Midbrain (tissue), 1 donor: Measurements from ENCODE around the gene PIK3R6.
A peak's percentile ranks its signal among the peaks of the same experiment; 100 is the strongest.
"Not testable (repeated sequence)": the region's sequence is repeated elsewhere in the genome, so short reads cannot be mapped to it uniquely, and the experiment has no call there.

Source experiments
- DNase-seq: peaks from one replicate; lab custom pipeline; 2025; lab: John Stamatoyannopoulos, UW

Gene PIK3R6

GRCh38 chr17:8825802-8826201, 41.7 kb downstream of the PIK3R6 start:
- DNase-seq, result no peak

- DNase-seq, result no peak
These were observed 44.2 kb downstream of the PIK3R6 start for GRCh38 chr17:8823279-8823678.

DNA sequence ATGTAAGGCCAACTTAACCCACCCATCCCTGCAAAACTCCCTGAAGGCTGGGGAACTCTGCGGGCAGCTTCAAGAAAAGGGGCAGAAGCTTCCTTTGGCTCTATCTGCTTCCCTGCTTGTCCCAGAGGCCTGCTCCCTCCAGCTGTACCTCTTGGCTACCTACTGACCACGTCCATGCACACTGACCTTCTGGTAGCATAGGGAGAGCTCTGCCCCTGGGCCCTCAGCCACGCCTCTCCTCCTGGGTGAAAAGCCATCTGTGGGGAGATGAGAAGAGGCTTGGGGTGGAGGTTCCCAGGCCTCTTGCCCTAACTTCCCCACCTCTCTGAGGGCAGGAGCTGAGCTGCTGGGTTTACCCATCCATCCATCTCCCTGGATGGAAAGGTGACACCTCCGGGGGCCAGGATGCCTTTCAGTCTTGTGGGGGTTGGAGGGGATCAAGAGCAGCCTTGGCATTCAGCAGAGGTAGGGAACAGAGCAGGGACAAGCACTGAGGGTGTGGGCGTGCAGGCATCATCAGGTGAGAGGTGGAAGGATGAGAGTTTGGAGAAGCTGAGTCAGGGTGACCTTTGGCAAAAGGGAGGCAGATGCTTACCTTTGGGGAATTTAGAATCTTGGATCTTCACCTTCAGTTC, 45.0 kb downstream of the PIK3R6 start:
- DNase-seq, result no peak

DNA sequence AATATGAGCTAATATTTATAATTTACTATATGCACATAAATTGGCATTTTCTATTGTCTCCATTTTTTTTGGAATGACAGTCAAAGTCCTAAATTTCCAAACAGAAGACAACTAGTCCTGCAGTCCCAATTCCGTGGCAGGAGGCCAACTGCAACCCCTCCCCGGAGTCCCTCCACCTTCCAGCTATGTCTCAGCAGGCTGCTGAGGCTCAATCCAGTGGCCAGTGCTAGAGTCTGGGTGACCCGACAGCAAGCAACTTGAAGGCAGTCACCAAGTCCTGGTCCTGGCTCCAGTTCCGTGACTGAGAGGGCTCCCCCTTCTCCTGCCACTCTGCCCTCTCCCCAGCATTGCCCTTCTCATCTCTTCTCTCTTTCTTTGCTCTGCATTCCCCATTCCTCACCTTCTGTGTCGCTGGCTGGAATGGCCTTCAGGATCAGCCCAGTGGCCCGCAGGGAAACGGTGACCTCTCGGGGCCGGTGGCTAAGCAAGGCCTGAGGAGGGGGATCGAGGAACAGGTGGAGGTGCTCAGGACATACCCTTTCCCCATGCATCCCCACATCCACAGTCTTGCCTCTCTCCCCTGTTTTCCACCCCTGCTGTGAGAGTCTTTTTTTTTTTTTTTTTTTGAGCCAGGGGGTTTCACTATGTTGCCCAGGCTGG, 45.9 kb downstream of the PIK3R6 start:
- no peak for DNase-seq

DNA sequence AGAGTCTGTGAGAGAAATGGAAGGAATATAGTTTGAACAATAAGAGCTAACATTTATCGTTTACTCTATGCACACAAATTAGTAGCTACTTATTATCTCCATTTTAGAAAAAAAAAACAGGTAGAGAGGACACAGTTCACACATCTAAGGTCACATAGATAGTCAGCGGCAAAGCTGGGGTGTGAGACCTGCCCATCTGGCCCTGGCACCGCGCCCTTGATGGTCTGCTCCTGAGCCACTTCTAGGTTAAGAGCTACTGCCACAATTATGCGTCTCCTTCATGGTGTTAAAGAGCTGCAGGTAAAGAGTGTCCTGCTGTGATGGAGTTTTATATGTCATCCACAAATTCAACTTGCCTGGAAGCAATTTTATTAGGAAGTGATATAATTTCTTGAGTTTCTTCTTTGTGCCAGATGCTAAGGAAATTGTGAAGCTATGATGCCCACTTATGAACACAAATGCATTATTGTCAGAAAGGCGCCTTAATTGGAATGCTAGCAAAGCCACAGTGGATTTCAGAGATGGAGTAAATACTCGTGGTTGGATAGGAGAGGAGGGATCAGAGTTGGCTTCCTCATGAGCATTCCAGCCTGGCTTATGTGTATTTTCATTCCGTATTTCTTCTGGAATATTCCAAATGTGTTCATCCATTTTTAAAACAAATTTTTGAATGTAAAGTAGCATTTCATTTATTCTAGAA, 47.0 kb downstream of the PIK3R6 start:
- no peak for DNase-seq

- no peak for DNase-seq
These were observed 48.7 kb downstream of the PIK3R6 start for GRCh38 chr17:8818654-8819330.

DNA sequence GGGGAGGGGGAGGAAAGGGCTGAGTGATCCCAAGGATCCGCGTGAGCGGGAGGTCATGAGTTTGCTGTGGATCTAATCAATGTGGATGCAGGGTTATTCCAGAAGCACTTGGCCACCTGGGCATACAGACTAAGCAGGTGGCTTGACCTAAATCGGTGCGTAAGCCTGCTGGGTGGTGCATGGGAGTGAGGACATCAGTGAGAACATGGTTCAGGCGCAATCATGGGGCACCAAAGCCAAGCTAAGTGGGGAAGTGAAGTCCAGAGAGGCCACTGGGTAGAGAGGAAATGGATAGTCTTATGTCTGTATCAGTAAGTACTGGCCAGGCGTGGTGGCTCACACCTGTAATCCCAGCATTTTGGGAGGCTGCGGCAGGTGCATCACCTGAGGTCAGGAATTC, 49.4 kb downstream of the PIK3R6 start:
- no peak for DNase-seq

DNA sequence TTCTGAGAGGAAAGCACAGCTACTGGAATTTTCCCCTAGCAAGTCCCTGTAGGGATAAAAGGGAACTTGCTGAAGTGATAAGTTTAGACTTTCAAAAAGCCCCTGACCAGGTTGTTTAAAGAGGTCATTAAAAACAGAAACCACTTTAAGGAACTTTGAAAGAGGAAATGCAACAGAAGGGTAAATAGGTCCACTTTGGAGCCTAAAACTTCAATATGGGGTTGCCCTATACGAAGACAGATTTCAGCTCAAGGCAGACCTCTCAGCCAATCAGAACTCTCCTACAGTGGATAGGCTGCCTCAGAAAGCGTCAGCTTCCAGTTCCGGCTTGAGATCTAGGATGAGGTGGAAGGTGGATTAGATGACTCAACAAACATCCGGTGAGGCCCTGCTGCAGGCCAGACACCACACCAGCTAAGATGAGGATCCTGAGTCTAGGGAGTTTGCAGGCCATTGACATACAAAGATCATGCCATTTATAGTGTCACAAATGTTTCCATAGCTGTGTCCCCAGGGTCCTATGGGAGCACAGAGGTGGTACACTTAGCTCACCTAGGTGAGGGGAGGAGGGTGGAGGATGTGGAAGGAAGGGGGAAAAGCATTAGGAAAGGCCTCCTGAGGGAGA, 60.4 kb downstream of the PIK3R6 start:
- peak; percentile 20 for DNase-seq

GRCh38 chr17:8806253-8806925, 61.1 kb downstream of the PIK3R6 start:
- no peak for DNase-seq

- DNase-seq, result not testable (repeated sequence)
These were observed 62.1 kb downstream of the PIK3R6 start for GRCh38 chr17:8805396-8805795.

GRCh38 chr17:8803531-8804420, 63.7 kb downstream of the PIK3R6 start:
- no peak for DNase-seq

DNA sequence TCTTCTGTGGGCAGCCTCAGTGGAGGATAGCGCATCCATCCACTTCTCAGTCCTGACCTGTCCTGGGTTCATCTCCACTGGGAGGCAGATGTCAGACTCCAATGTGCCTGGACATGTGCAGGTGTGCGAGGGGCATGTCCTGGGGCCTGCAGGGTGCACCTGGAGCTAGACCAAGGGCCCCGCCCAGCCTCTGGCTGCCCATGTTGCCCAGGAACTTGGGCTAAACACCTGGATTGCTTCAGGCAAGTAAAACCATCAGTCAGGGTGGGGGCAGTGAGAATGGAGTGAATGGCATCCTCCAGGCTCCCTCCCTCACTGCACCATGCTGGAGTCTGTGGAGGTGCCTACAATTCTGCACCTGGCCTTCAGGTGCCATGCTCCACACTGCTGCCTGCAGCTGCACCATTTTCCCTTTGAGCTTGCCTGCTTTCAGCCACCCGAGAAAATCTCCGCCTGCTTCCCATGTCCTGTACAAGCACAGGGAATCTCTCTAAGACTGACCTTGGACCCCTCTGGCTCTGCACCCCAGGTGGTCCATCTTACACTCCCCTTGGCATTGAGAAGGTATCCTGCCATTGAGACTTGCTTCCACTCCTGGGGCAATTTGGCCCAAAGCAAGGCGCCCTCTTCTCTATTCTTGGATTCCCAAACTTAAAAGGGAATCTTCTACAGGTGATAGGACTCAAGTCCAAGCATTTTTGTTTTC, 66.2 kb downstream of the PIK3R6 start:
- DNase-seq, result no peak

DNA sequence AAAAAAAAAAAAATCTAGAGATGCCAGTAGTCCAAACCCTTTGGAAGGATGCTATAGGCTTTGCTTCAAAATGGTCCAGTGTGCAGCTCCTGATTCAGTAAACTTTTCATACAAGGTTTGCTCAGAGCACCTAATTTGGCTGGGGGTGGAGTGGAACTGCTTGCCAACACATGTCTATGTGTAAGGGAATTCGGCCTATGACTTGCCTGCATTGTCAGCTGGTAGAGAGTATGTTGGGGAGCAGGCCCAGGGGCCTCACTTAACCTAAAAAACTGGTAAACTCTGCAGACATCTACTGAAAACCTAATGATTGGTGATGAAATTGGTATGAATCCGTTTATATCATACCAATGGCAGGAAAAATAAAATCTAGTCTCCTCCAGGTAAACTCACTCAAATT, 66.8 kb downstream of the PIK3R6 start:
- DNase-seq, result no peak

GRCh38 chr17:8799570-8800212, 67.8 kb downstream of the PIK3R6 start:
- no peak for DNase-seq

DNA sequence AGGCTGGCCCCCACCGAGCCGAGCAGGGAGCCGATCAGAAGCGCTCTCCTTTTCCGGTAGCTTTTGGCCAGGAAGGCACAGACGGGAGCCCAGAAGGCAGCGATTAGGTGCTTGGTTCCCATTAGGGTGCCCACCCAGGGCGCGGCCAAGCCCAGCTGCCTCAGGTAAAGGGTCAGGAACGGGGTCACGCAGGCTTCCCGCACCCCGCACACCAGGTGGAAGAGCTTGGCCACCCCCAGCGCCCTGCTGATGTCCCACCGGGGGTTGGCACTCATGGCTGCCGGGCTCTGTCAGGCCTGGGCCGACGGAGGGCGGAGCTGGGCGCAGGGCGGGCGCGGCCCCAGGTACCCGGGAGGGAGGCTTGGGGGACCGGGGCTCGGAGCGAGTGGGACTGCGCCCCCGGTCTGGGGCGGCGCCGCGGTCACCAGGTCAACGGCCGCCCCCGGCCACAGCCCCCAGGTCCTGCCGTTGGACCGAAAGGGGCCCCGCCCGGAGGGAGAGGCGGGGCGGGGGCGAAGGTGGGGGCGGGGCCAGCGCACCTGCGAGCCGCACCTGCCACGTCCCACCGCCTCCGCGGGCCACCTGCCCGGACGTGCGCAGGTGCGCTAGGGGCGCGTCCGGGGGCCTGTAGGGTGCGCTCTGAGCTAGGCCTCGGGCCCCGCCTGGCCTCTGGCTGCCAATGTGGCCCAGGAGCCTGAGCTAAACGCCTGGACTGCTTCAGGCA, 68.5 kb downstream of the PIK3R6 start, which contains the start of gene MFSD6L:
Gene MFSD6L, minus strand, starts transcription at position 520 of the 724 bp plus-strand sequence. Its CDS starts 245 bp downstream, at position 275.
- DNase-seq, result no peak

- no peak for DNase-seq
These were observed 69.2 kb downstream of the PIK3R6 start for GRCh38 chr17:8798176-8798845.

- no peak for DNase-seq
These were observed 69.8 kb downstream of the PIK3R6 start for GRCh38 chr17:8797621-8798175.

- DNase-seq, result no peak
These were observed 72.8 kb downstream of the PIK3R6 start for GRCh38 chr17:8794636-8795035.
